CD4-positive, CD25-positive, alpha-beta regulatory T cell (primary cell): ENCODE measurements around the gene SLBP. TPM values are rescaled to one million over a fixed set of nuclear protein-coding genes. Genes with fewer than 3 reads are reported as not detected.
A peak's percentile ranks its signal among the peaks of the same experiment; 100 is the strongest.

ENCODE experiments used
- ATAC-seq, 2 donors: fragments of 150-1000 bp; cut with Tn5 transposase; one replicate each; pipeline ENCODE4 v1.10.0; 2021; ENCODE audit warnings: low read depth in 2 of 2, moderate number of reproducible peaks in 2 of 2, moderate library complexity in 1 of 2
- DNase-seq, 3 donors: peaks; one replicate each; pipeline versions ENCODE4 v3.0.0 to v3.0.0-alpha.2; 2012 to 2022; ENCODE audit warnings: mixed read lengths in 1 of 3
- H3K27ac ChIP-seq: one replicate; pipeline ENCODE4 v1.7.0; 2013; ENCODE audit warnings: mild to moderate bottlenecking, low read length; ENCODE audit not compliant: insufficient read depth, poor library complexity, severe bottlenecking
- H3K27me3 ChIP-seq: one replicate; pipeline ENCODE4 v1.7.0; 2013; ENCODE audit warnings: low read length; ENCODE audit not compliant: control insufficient read depth, insufficient read depth
- H3K36me3 ChIP-seq: one replicate; pipeline ENCODE4 v1.7.0; 2013; ENCODE audit warnings: mild to moderate bottlenecking, low read length, moderate library complexity; ENCODE audit not compliant: control insufficient read depth, insufficient read depth
- H3K4me1 ChIP-seq: 2 replicates; pipeline ENCODE4 v1.7.0; 2013; ENCODE audit warnings: mild to moderate bottlenecking, low read length; ENCODE audit not compliant: insufficient read depth, control insufficient read depth, poor library complexity, severe bottlenecking
- H3K4me3 ChIP-seq: one replicate; pipeline ENCODE4 v1.7.0; 2013; ENCODE audit warnings: low read depth, mild to moderate bottlenecking, low read length, moderate library complexity
- H3K9me3 ChIP-seq, 2 experiments: 1 replicate in 1 of 2; 2 replicates in 1 of 2; pipeline ENCODE4 v1.7.0; 2013; ENCODE audit warnings: low read length in 2 of 2, mild to moderate bottlenecking in 1 of 2, moderate library complexity in 1 of 2; ENCODE audit not compliant: control insufficient read depth in 2 of 2
- H3K27ac Mint-ChIP-seq, 3 donors: one replicate each; pipeline ENCODE4 v1.8.0; 2020 to 2022; ENCODE audit warnings: mild to moderate bottlenecking in 3 of 3, mixed read lengths in 3 of 3, moderate library complexity in 2 of 3
- H3K27me3 Mint-ChIP-seq: one replicate; pipeline ENCODE4 v1.8.0; 2022; ENCODE audit warnings: mild to moderate bottlenecking, mixed read lengths
- H3K36me3 Mint-ChIP-seq: one replicate; pipeline ENCODE4 v1.8.0; 2020; ENCODE audit warnings: mixed read lengths
- H3K4me1 Mint-ChIP-seq, 4 donors: one replicate each; pipeline ENCODE4 v1.8.0; 2020 to 2022; ENCODE audit warnings: mixed read lengths in 4 of 4, mild to moderate bottlenecking in 1 of 4
- H3K4me3 Mint-ChIP-seq, 4 donors: one replicate each; pipeline ENCODE4 v1.8.0; 2020 to 2022; ENCODE audit warnings: mild to moderate bottlenecking in 4 of 4, mixed read lengths in 4 of 4, moderate library complexity in 3 of 4
- H3K9me3 Mint-ChIP-seq, 7 donors: one replicate each; pipeline ENCODE4 v1.8.0; 2020 to 2022; ENCODE audit warnings: mixed read lengths in 7 of 7, mild to moderate bottlenecking in 3 of 7, moderate library complexity in 2 of 7
- polyA plus RNA-seq, 4 donors: library from polyadenylated mRNA; unstranded; fragments of 300-500 nt; fragmentation: Illumina TruSeq; gene quantifications; one replicate each; pipeline ENCODE4 v1.2.3, GENCODE V29; 2021
- total RNA-seq: library from RNA; stranded (reverse); gene quantifications from one replicate; pipeline ENCODE4 v1.2.3, GENCODE V29; 2022

Gene SLBP
- total and polyA plus RNA-seq, 5 donors from 2014 or later, result 36.7 to 83.8 (median 77.5) TPM

DNA sequence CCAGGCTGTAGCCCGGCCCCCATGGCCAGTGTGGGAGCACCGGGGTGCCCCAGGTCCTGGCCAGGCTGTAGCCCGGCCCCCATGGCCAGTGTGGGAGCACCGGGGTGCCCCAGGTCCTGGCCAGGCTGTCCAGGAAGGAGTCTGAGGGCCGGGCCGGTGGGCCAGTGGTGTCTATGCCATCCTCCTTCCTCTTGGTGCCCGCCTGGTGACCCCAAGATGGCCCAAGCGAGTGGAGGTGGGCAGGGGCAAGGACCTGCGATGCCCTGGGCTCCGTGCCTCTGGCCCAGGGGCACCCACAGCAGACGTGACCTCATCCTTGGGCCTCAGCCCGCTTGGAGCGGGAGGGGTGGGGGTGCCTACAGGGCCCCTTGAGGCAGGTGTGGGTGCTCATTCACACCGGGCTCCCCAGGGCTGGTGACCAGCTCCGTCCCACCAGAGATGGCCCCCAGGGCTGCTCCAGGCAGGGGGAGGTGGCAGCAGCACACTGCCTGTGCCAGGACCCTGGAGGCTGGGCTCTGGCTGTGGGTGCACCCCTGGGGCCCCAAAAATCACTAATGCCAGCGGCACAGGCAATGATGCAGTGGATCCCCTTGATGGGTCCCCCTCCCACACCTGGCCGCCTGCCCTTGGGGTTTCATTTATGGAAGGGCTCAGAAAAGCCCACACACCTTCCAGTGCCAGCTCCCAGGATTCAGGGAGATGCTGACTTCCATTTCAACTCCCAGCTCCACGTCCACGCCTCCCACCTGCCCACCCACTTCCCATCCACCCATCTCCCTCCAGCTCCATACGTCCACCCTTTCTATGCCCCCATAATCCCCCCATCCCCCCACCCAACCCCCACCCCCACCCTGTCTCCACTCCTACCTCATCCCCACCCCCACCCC lies 45.0 kb upstream of the SLBP start:
- ATAC-seq, result no peak
- H3K9me3 ChIP-seq, result no peaks in the 10 kb centered on the region
- Mint-ChIP-seq H3K27me3 (no peaks in the 10 kb centered on the region), H3K4me1 (peaks cover 0 to 3% (median 0%) of the 10 kb centered on the region in 4 donors), H3K9me3 (no peaks in the 10 kb centered on the region), H3K4me3 (no peak overlapping the region), H3K36me3 (no peaks in the 10 kb centered on the region), H3K27ac (no peak overlapping the region)
- no peaks in the 10 kb centered on the region for H3K36me3 ChIP-seq
- H3K27me3 ChIP-seq, result no peaks in the 10 kb centered on the region
- H3K4me3 ChIP-seq, result no peak overlapping the region
- no peak overlapping the region for H3K27ac ChIP-seq
- H3K4me1 ChIP-seq, result peaks cover 15% of the 10 kb centered on the region
- no peak for DNase-seq

DNA sequence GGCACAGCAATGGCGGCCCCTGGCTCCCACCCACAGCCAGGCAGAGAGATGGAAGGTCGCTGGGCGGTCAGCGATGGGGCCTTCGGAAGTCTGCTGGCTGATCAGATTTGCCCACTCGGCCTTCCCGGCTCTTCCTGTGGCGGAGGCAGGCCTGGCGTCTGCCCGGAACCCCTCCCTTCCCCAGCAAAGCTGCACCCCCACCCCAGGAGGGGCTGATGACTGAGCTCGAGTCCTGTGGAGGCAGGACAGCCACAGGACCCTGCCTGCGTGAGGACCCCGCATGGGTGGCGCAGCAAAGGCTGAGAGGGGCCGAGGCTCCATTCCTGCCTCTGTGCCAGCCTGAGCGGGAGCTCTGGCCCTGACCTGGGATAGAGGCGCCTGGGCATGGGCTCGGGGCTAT lies 44.0 kb upstream of the SLBP start:
- Histone ChIP-seq H3K27ac (no peak overlapping the region), H3K36me3 (no peaks in the 10 kb centered on the region), H3K4me3 (no peak overlapping the region), H3K27me3 (no peaks in the 10 kb centered on the region), H3K9me3 (no peaks in the 10 kb centered on the region), H3K4me1 (peaks cover 18% of the 10 kb centered on the region)
- Mint-ChIP-seq H3K27me3 (no peaks in the 10 kb centered on the region), H3K27ac (no peak overlapping the region), H3K36me3 (no peaks in the 10 kb centered on the region), H3K4me1 (peaks cover 0 to 3% (median 0%) of the 10 kb centered on the region in 4 donors), H3K9me3 (no peaks in the 10 kb centered on the region), H3K4me3 (no peak overlapping the region)
- no peak for ATAC-seq
- no peak for DNase-seq

- H3K27me3 ChIP-seq, result no peaks in the 10 kb centered on the region
- Mint-ChIP-seq H3K4me1 (peaks cover 0 to 3% (median 0%) of the 10 kb centered on the region in 4 donors), H3K27me3 (no peaks in the 10 kb centered on the region), H3K36me3 (no peaks in the 10 kb centered on the region), H3K4me3 (no peak overlapping the region), H3K9me3 (no peaks in the 10 kb centered on the region), H3K27ac (no peak overlapping the region)
- no peak for DNase-seq
- no peak for ATAC-seq
- H3K36me3 ChIP-seq, result no peaks in the 10 kb centered on the region
- no peaks in the 10 kb centered on the region for H3K9me3 ChIP-seq
- H3K4me3 ChIP-seq, result no peak overlapping the region
- no peak overlapping the region for H3K27ac ChIP-seq
- H3K4me1 ChIP-seq, result peaks cover 18% of the 10 kb centered on the region
These were observed 43.2 kb upstream of the SLBP start for GRCh38 chr4:1755297-1755696.

- no peak overlapping the region for H3K4me3 ChIP-seq
- no peaks in the 10 kb centered on the region for H3K9me3 Mint-ChIP-seq
- no peak overlapping the region for H3K4me3 Mint-ChIP-seq
- H3K36me3 ChIP-seq, result no peaks in the 10 kb centered on the region
- H3K9me3 ChIP-seq, result no peaks in the 10 kb centered on the region
- H3K27ac ChIP-seq, result no peak overlapping the region
- DNase-seq (no peak), ATAC-seq (no peak)
- no peaks in the 10 kb centered on the region for H3K27me3 Mint-ChIP-seq
- peaks cover 0 to 3% (median 0%) of the 10 kb centered on the region in 4 donors for H3K4me1 Mint-ChIP-seq
- H3K36me3 Mint-ChIP-seq, result no peaks in the 10 kb centered on the region
- no peaks in the 10 kb centered on the region for H3K27me3 ChIP-seq
- peaks cover 18% of the 10 kb centered on the region for H3K4me1 ChIP-seq
- H3K27ac Mint-ChIP-seq, result no peak overlapping the region
These were observed 42.2 kb upstream of the SLBP start for GRCh38 chr4:1754336-1754735.

DNA sequence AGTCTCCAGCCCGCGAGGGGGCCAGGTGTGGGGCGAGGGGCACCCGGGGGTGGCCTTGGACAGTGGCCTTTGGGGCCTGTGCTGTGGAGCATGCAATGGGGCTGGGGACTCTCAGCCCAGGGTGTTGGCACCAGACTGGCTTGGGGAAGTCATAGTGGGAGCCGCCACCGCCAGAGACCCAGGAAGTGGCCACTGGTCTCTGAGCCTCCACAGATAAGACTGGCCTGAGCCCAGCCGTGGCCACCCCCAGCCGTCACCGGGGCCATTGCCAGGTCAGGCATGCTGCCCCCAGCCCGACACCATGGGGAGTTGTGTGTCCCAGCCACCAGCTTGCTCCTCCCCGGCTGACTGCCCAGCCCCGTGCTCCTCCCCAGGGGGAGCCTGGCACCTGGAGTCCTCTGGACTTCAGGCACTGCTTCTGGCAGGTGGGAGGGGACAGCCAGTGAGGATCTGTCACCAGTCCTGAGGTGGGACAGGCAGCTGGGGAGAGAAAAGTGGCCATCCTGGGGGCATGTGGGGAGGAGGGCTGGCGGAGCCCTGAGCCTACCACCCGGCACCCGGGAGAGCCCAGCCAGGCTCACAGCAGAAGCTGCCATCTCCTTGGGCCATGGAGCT lies 41.7 kb upstream of the SLBP start:
- Mint-ChIP-seq H3K9me3 (no peaks in the 10 kb centered on the region), H3K4me1 (peaks cover 0 to 3% (median 0%) of the 10 kb centered on the region in 4 donors)

DNA sequence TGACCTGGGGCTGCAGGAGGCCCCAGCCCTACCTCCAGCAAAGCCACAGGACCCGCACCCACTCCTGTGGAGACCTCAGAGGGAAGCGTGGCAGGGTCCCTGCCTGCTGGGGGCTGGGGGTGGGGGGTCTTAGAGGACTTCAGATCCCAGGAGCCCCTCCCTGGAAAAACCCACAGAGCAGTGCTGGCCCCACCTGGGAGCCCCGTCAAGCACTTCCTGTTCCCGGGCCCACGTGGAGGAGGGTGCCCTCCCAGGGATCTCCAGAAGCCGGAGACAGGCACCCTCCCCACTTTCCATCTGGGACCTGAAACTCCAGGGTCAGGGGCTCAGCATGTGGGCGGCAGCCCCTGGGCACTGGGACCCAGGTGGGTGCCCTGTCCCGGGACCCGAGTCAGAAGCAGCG lies 41.2 kb upstream of the SLBP start:
- Mint-ChIP-seq H3K9me3 (no peaks in the 10 kb centered on the region), H3K27me3 (no peaks in the 10 kb centered on the region), H3K4me3 (no peak overlapping the region), H3K27ac (no peak overlapping the region), H3K36me3 (no peaks in the 10 kb centered on the region), H3K4me1 (peaks cover 0 to 3% (median 0%) of the 10 kb centered on the region in 4 donors)
- Histone ChIP-seq H3K9me3 (no peaks in the 10 kb centered on the region), H3K4me3 (no peak overlapping the region), H3K27me3 (no peaks in the 10 kb centered on the region), H3K36me3 (no peaks in the 10 kb centered on the region), H3K27ac (no peak overlapping the region), H3K4me1 (peaks cover 22% of the 10 kb centered on the region)
- ATAC-seq (no peak), DNase-seq (no peak)

More for the DNA sequence above, 41.7 kb upstream of the SLBP start:
- H3K4me3 Mint-ChIP-seq, result no peak overlapping the region
- Histone ChIP-seq H3K9me3 (no peaks in the 10 kb centered on the region), H3K36me3 (no peaks in the 10 kb centered on the region), H3K27me3 (no peaks in the 10 kb centered on the region), H3K4me1 (peaks cover 18% of the 10 kb centered on the region), H3K4me3 (no peak overlapping the region), H3K27ac (no peak overlapping the region)
- H3K36me3 Mint-ChIP-seq, result no peaks in the 10 kb centered on the region
- DNase-seq, result no peak
- ATAC-seq, result no peak
- no peak overlapping the region for H3K27ac Mint-ChIP-seq
- H3K27me3 Mint-ChIP-seq, result no peaks in the 10 kb centered on the region

DNA sequence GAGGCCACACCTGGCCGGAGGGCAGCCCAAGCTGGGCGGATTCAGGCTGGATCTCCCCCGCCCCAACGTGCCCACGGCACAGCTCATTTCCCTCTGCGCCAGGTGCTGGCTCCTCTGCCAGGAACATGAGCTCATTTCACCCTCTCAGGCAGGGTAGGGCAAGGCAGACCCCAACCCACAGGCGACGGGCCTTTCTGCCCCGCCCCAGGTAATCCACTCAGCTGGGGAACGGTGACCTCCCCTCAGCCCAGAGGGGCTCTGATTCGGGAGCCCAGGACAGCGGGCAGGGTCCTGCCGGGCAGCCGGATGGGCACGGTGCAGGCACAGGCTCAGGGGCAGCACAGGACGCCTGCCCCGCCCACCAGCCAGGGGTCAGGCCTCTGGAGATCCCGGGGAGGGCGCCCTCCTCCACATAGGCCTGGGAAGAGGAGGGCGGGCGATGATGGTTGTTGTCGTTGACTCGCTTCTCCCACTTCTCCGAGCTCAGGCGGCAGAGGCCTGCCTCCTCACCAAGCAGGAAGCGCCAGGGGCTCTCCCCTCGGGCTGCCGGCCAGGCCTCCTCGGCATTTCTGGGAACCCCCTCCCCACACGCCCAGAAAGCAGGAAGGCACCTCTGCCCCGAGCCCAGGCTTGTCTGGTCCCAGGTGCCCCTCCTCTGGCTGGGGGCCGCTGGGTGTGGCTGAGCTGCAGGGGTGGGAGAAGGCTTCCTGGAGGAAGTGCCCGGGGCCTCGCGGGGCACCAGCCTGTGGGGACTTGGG lies 40.3 kb upstream of the SLBP start:
- Histone ChIP-seq H3K27ac (no peak overlapping the region), H3K27me3 (no peaks in the 10 kb centered on the region), H3K36me3 (no peaks in the 10 kb centered on the region), H3K4me3 (no peak overlapping the region), H3K4me1 (peaks cover 23% of the 10 kb centered on the region), H3K9me3 (no peaks in the 10 kb centered on the region)
- peak; percentile 10 to 21 for ATAC-seq
- Mint-ChIP-seq H3K9me3 (no peaks in the 10 kb centered on the region), H3K36me3 (no peaks in the 10 kb centered on the region), H3K27ac (no peak overlapping the region), H3K4me3 (no peak overlapping the region), H3K4me1 (peaks cover 0 to 3% (median 0%) of the 10 kb centered on the region in 4 donors), H3K27me3 (no peaks in the 10 kb centered on the region)
- DNase-seq, result peak in 2 of 3 donors; percentile 21 to 67
